ENCODE results near the gene NOLC1.

Gene NOLC1

GRCh38 chr10:102195296-102195870, 43.2 kb downstream of the NOLC1 start:
- DNase-seq (ENCODE audit: insufficient read length) (no peak), FAIRE-seq (no peak)
- TF ChIP-seq TAF1 (IDR thresholded peaks at IDR 0.05; ENCODE audit: borderline replicate concordance, low read depth, low read length) (no peak), POLR2AphosphoS5 (IDR thresholded peaks at IDR 0.05; ENCODE audit: low read depth, low read length) (no peak), POLR2A (IDR thresholded peaks at IDR 0.05; ENCODE audit: low read depth, low read length) (no peak)

- FAIRE-seq, result no peak
- TF ChIP-seq TAF1 (IDR thresholded peaks at IDR 0.05; ENCODE audit: borderline replicate concordance, low read depth, low read length) (no peak), POLR2AphosphoS5 (IDR thresholded peaks at IDR 0.05; ENCODE audit: low read depth, low read length) (no peak), POLR2A (IDR thresholded peaks at IDR 0.05; ENCODE audit: low read depth, low read length) (no peak)
- no peak for DNase-seq (ENCODE audit: insufficient read length)
Observed at GRCh38 chr10:102196893-102197292, 44.7 kb downstream of the NOLC1 start.

- TF ChIP-seq TAF1 (IDR thresholded peaks at IDR 0.05; ENCODE audit: borderline replicate concordance, low read depth, low read length) (no peak), POLR2AphosphoS5 (IDR thresholded peaks at IDR 0.05; ENCODE audit: low read depth, low read length) (no peak), POLR2A (IDR thresholded peaks at IDR 0.05; ENCODE audit: low read depth, low read length) (no peak)
- FAIRE-seq (no peak), DNase-seq (ENCODE audit: insufficient read length) (no peak)
Observed at GRCh38 chr10:102198027-102198426, 45.8 kb downstream of the NOLC1 start.

- DNase-seq (ENCODE audit: insufficient read length) (no peak), FAIRE-seq (no peak)
- TF ChIP-seq POLR2AphosphoS5 (IDR thresholded peaks at IDR 0.05; ENCODE audit: low read depth, low read length), result no peak
- no peak for TF ChIP-seq POLR2A (IDR thresholded peaks at IDR 0.05; ENCODE audit: low read depth, low read length)
- no peak for TF ChIP-seq TAF1 (IDR thresholded peaks at IDR 0.05; ENCODE audit: borderline replicate concordance, low read depth, low read length)
Observed at GRCh38 chr10:102200751-102201640, 48.8 kb downstream of the NOLC1 start.

- TF ChIP-seq TAF1 (IDR thresholded peaks at IDR 0.05; ENCODE audit: borderline replicate concordance, low read depth, low read length) (no peak), POLR2AphosphoS5 (IDR thresholded peaks at IDR 0.05; ENCODE audit: low read depth, low read length) (no peak), POLR2A (IDR thresholded peaks at IDR 0.05; ENCODE audit: low read depth, low read length) (no peak)
- no peak for DNase-seq (ENCODE audit: insufficient read length)
- no peak for FAIRE-seq
Observed at GRCh38 chr10:102202386-102202785, 50.2 kb downstream of the NOLC1 start.

- DNase-seq (ENCODE audit: insufficient read length) (no peak), FAIRE-seq (no peak)
- TF ChIP-seq POLR2A (IDR thresholded peaks at IDR 0.05; ENCODE audit: low read depth, low read length) (no peak), POLR2AphosphoS5 (IDR thresholded peaks at IDR 0.05; ENCODE audit: low read depth, low read length) (no peak), TAF1 (IDR thresholded peaks at IDR 0.05; ENCODE audit: borderline replicate concordance, low read depth, low read length) (no peak)
Observed at GRCh38 chr10:102208311-102209035, 56.3 kb downstream of the NOLC1 start.

GRCh38 chr10:102211615-102212299, 59.6 kb downstream of the NOLC1 start:
- TF ChIP-seq TAF1 (IDR thresholded peaks at IDR 0.05; ENCODE audit: borderline replicate concordance, low read depth, low read length), result no peak
- TF ChIP-seq POLR2AphosphoS5 (IDR thresholded peaks at IDR 0.05; ENCODE audit: low read depth, low read length), result no peak
- TF ChIP-seq POLR2A (IDR thresholded peaks at IDR 0.05; ENCODE audit: low read depth, low read length), result no peak
- no peak for DNase-seq (ENCODE audit: insufficient read length)
- no peak for FAIRE-seq
